Transverse colon (tissue), 3 donors: ENCODE data around the gene ANKRD34A.

Source experiments
- POLR2A ChIP-seq: fragments of 450-650 bp; IDR thresholded peaks from one replicate; pipeline ENCODE4 v1.6.1; 2016; ENCODE audit warnings: antibody characterized with exemption, mild to moderate bottlenecking, moderate library complexity
- TF ChIP-seq, protein P1 (sequence below), 5 experiments: fragments of 200-600 bp in 3 of 5; fragments of 450-650 bp in 2 of 5; sonication (generic) in 3 of 5; IDR thresholded peaks; 1 replicate in 2 of 5; 2 replicates in 3 of 5; pipeline ENCODE4 v1.5.1; 2016 to 2017; ENCODE audit warnings: antibody characterized with exemption in 5 of 5, inconsistent platforms in 3 of 5, mild to moderate bottlenecking in 2 of 5, moderate library complexity in 1 of 5

DNA sequence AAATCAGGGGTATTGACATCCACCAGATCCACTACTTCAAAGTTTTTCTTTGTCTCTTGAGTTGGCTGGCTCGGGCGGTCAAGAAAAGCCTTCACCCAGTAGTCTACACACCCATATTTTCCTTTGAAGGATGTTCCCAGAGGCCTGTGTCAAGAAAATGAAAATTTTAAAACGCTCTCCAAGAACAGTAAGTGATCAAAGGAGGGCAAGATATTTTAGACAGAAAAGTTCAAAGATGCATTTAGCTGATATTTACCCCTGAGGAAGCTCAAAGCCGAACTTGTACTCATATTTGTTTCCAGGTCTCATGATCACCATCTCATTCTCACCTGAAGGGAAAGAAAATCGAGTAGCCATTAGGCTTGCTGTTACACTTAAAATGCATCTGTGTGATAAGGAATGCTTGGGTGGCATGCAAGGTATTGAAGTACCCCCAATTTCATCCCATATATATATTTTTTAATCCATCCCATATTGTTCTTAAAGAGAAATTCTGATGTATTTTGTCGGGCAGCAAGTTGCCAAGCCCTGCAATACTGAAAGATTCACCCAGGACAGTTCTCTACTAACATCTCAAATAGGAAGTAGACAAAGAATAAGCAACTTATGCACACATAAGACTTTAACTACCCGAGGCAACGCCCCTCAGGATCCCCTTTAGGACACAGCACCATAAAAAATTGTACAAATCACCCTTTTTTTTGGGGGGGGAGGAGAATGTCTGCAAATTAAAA lies 30.9 kb upstream of the ANKRD34A start:
- no peak for TF ChIP-seq POLR2A
- TF ChIP-seq, protein P1, sequence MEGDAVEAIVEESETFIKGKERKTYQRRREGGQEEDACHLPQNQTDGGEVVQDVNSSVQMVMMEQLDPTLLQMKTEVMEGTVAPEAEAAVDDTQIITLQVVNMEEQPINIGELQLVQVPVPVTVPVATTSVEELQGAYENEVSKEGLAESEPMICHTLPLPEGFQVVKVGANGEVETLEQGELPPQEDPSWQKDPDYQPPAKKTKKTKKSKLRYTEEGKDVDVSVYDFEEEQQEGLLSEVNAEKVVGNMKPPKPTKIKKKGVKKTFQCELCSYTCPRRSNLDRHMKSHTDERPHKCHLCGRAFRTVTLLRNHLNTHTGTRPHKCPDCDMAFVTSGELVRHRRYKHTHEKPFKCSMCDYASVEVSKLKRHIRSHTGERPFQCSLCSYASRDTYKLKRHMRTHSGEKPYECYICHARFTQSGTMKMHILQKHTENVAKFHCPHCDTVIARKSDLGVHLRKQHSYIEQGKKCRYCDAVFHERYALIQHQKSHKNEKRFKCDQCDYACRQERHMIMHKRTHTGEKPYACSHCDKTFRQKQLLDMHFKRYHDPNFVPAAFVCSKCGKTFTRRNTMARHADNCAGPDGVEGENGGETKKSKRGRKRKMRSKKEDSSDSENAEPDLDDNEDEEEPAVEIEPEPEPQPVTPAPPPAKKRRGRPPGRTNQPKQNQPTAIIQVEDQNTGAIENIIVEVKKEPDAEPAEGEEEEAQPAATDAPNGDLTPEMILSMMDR (IDR thresholded peaks at IDR 0.05), result no peak
